ENCODE measurements around the gene STRN3.

GRCh38 chr14:30883508-30884294 lies 142.5 kb downstream of the STRN3 start:
- no peak for TF ChIP-seq POLR2A (IDR thresholded peaks at IDR 0.05; ENCODE audit: low read depth, low read length)
- TF ChIP-seq TAF1 (IDR thresholded peaks at IDR 0.05; ENCODE audit: low read depth, low read length), result no peak
- no peak for TF ChIP-seq POLR2AphosphoS5 (IDR thresholded peaks at IDR 0.05; ENCODE audit: low read depth, low read length)
- no peak for TF ChIP-seq PAX5 (IDR thresholded peaks at IDR 0.05; ENCODE audit: insufficient read depth, low read length, severe bottlenecking)

All from GM12891 (cell line).